GM12878 (cell line): ENCODE data around the gene UBAC2.

Experiments
- MAX ChIP-seq: IDR thresholded peaks from 2 replicates; pipeline ENCODE4 v1.6.1; 2012; ENCODE audit warnings: low read depth, low read length, improper control_type of control experiment
- TF ChIP-seq, protein P1 (sequence below): fragments of 450-650 bp; IDR thresholded peaks from 2 replicates; pipeline ENCODE4 v1.6.1; 2017; ENCODE audit warnings: mild to moderate bottlenecking, moderate library complexity

GRCh38 chr13:99173606-99174005 is 27.0 kb upstream of the UBAC2 start:
- no peak for TF ChIP-seq MAX
- TF ChIP-seq, protein P1, sequence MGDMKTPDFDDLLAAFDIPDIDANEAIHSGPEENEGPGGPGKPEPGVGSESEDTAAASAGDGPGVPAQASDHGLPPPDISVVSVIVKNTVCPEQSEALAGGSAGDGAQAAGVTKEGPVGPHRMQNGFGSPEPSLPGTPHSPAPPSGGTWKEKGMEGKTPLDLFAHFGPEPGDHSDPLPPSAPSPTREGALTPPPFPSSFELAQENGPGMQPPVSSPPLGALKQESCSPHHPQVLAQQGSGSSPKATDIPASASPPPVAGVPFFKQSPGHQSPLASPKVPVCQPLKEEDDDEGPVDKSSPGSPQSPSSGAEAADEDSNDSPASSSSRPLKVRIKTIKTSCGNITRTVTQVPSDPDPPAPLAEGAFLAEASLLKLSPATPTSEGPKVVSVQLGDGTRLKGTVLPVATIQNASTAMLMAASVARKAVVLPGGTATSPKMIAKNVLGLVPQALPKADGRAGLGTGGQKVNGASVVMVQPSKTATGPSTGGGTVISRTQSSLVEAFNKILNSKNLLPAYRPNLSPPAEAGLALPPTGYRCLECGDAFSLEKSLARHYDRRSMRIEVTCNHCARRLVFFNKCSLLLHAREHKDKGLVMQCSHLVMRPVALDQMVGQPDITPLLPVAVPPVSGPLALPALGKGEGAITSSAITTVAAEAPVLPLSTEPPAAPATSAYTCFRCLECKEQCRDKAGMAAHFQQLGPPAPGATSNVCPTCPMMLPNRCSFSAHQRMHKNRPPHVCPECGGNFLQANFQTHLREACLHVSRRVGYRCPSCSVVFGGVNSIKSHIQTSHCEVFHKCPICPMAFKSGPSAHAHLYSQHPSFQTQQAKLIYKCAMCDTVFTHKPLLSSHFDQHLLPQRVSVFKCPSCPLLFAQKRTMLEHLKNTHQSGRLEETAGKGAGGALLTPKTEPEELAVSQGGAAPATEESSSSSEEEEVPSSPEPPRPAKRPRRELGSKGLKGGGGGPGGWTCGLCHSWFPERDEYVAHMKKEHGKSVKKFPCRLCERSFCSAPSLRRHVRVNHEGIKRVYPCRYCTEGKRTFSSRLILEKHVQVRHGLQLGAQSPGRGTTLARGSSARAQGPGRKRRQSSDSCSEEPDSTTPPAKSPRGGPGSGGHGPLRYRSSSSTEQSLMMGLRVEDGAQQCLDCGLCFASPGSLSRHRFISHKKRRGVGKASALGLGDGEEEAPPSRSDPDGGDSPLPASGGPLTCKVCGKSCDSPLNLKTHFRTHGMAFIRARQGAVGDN = no peak
